OCI-LY1 (cell line): ENCODE results near the gene ADNP.

Source experiments
- H2AFZ ChIP-seq: fragments of 200-600 bp; sonication (generic), shearing (Covaris generic); 2 replicates; pipeline ENCODE4 v1.6.0; 2014; ENCODE audit warnings: antibody characterized with exemption, mild to moderate bottlenecking, low read length
- H3F3A ChIP-seq: fragments of 200-600 bp; sonication (generic), shearing (Covaris generic); 2 replicates; pipeline ENCODE4 v1.6.0; 2014; ENCODE audit warnings: mild to moderate bottlenecking, antibody characterized with exemption, low read length, moderate library complexity; ENCODE audit not compliant: insufficient read depth
- H3K27ac ChIP-seq: fragments of 200-600 bp; sonication (generic); 2 replicates; pipeline ENCODE4 v1.5.1; 2014; ENCODE audit warnings: low read length, mixed run types, mild to moderate bottlenecking, low read depth; ENCODE audit not compliant: poor library complexity, severe bottlenecking
- H3K27me3 ChIP-seq: fragments of 200-600 bp; sonication (generic); 2 replicates; pipeline ENCODE4 v1.6.0; 2014; ENCODE audit warnings: antibody characterized with exemption, mild to moderate bottlenecking, low read length, moderate library complexity; ENCODE audit not compliant: insufficient read depth
- H3K36me3 ChIP-seq: fragments of 200-600 bp; sonication (generic); 2 replicates; pipeline ENCODE4 v1.6.1; 2014; ENCODE audit warnings: mild to moderate bottlenecking, antibody characterized with exemption, low read length, moderate library complexity, mixed read lengths; ENCODE audit not compliant: insufficient read depth
- H3K4me1 ChIP-seq: fragments of 200-600 bp; sonication (generic); 2 replicates; pipeline ENCODE4 v1.5.1; 2014; ENCODE audit warnings: mild to moderate bottlenecking, low read length, moderate library complexity; ENCODE audit not compliant: insufficient read depth, severe bottlenecking
- H3K4me2 ChIP-seq: fragments of 200-600 bp; sonication (generic), shearing (Covaris generic); 2 replicates; pipeline ENCODE4 v1.6.1; 2014; ENCODE audit warnings: low read length
- H3K4me3 ChIP-seq: fragments of 200-600 bp; sonication (generic); 2 replicates; pipeline ENCODE4 v1.5.1; 2014; ENCODE audit warnings: low read length, low read depth, mild to moderate bottlenecking, mixed read lengths; ENCODE audit not compliant: poor library complexity, severe bottlenecking
- H3K79me2 ChIP-seq: fragments of 200-600 bp; shearing (Covaris generic); 2 replicates; pipeline ENCODE4 v1.6.1; 2016; ENCODE audit warnings: mixed run types, low read length, mixed read lengths; ENCODE audit not compliant: insufficient read depth
- H3K9ac ChIP-seq: fragments of 200-600 bp; sonication (generic), shearing (Covaris generic); 2 replicates; pipeline ENCODE4 v1.6.1; 2014; ENCODE audit warnings: mild to moderate bottlenecking, low read length, mixed read lengths
- H3K9me2 ChIP-seq: fragments of 200-600 bp; sonication (generic), shearing (Covaris generic); 2 replicates; pipeline ENCODE4 v1.6.1; 2014; ENCODE audit warnings: low read depth, mild to moderate bottlenecking, low read length, mixed read lengths
- H3K9me3 ChIP-seq: fragments of 200-600 bp; shearing (Covaris generic); 2 replicates; pipeline ENCODE4 v1.6.1; 2014; ENCODE audit warnings: low read length, mixed read lengths
- H4K20me1 ChIP-seq: fragments of 200-600 bp; sonication (generic), shearing (Covaris generic); 2 replicates; pipeline ENCODE4 v1.6.0; 2016; ENCODE audit warnings: mild to moderate bottlenecking, low read length; ENCODE audit not compliant: insufficient read depth
- CTCF ChIP-seq: fragments of 200-600 bp; sonication (generic), shearing (Covaris generic); IDR thresholded peaks from 2 replicates; pipeline ENCODE4 v1.5.1; 2017; ENCODE audit warnings: mild to moderate bottlenecking, antibody characterized with exemption, low read length, moderate library complexity, mixed read lengths
- EZH2 ChIP-seq: fragments of 200-600 bp; sonication (generic), shearing (Covaris generic); IDR thresholded peaks from 2 replicates; pipeline ENCODE4 v1.8.0; 2017; ENCODE audit warnings: borderline replicate concordance, mixed run types, mild to moderate bottlenecking, antibody characterized with exemption, low read length, moderate library complexity, mixed read lengths

ADNP gene

GRCh38 chr20:50868509-50869495 lies 62.4 kb downstream of the ADNP start:
- H3K27me3 ChIP-seq: no peaks in the 10 kb centered on the region
- no peaks in the 10 kb centered on the region for H3K79me2 ChIP-seq
- H4K20me1 ChIP-seq: no peaks in the 10 kb centered on the region
- no peak overlapping the region for H3K27ac ChIP-seq
- no peak overlapping the region for H3K4me3 ChIP-seq
- no peak overlapping the region for H3K9ac ChIP-seq
- H2AFZ ChIP-seq: no peak overlapping the region
- no peak overlapping the region for H3K4me2 ChIP-seq
- H3K9me2 ChIP-seq: no peaks in the 10 kb centered on the region
- no peaks in the 10 kb centered on the region for H3F3A ChIP-seq
- TF ChIP-seq CTCF (no peak), EZH2 (no peak)
- H3K36me3 ChIP-seq: peaks cover 16% of the 10 kb centered on the region; the same call in 1 of the 2 replicates
- H3K9me3 ChIP-seq: no peaks in the 10 kb centered on the region
- H3K4me1 ChIP-seq: no peaks in the 10 kb centered on the region

- H4K20me1 ChIP-seq: no peaks in the 10 kb centered on the region
Measured at GRCh38 chr20:50867805-50868204, 63.4 kb downstream of the ADNP start.

GRCh38 chr20:50866831-50867230 lies 64.4 kb downstream of the ADNP start:
- TF ChIP-seq EZH2 (no peak), CTCF (no peak)
- H3K79me2 ChIP-seq: no peaks in the 10 kb centered on the region

More at GRCh38 chr20:50867805-50868204, 63.4 kb downstream of the ADNP start:
- H3K4me2 ChIP-seq: no peak overlapping the region
- TF ChIP-seq CTCF (no peak), EZH2 (no peak)
- peaks cover 12% of the 10 kb centered on the region; the same call in 1 of the 2 replicates for H3K36me3 ChIP-seq
- no peak overlapping the region for H3K4me3 ChIP-seq
- no peaks in the 10 kb centered on the region for H3K9me2 ChIP-seq
- no peak overlapping the region for H3K9ac ChIP-seq
- H3K4me1 ChIP-seq: no peaks in the 10 kb centered on the region
- no peak overlapping the region for H3K27ac ChIP-seq
- no peaks in the 10 kb centered on the region for H3K27me3 ChIP-seq
- H2AFZ ChIP-seq: no peak overlapping the region
- H3K79me2 ChIP-seq: no peaks in the 10 kb centered on the region
- no peaks in the 10 kb centered on the region for H3K9me3 ChIP-seq
- H3F3A ChIP-seq: no peaks in the 10 kb centered on the region

More at GRCh38 chr20:50866831-50867230, 64.4 kb downstream of the ADNP start:
- Histone ChIP-seq H3K9ac (no peak overlapping the region), H3K27ac (no peak overlapping the region), H3K4me2 (no peak overlapping the region), H3K9me3 (no peaks in the 10 kb centered on the region), H3K4me3 (no peak overlapping the region), H2AFZ (no peak overlapping the region), H3K36me3 (peaks cover 12% of the 10 kb centered on the region; the same call in 1 of the 2 replicates), H3F3A (no peaks in the 10 kb centered on the region), H3K4me1 (no peaks in the 10 kb centered on the region), H4K20me1 (no peaks in the 10 kb centered on the region), H3K27me3 (no peaks in the 10 kb centered on the region), H3K9me2 (no peaks in the 10 kb centered on the region)
